ENCODE results near the gene SUPT7L. TPM values are rescaled to one million over a fixed set of nuclear protein-coding genes. Genes with fewer than 3 reads are reported as not detected.

Gene SUPT7L
- total and polyA plus RNA-seq, 4 donors: 22.0 to 40.0 (median 26.7) TPM

- no peak overlapping the region for H3K27ac ChIP-seq (ENCODE audit: low read depth in 1 of 2, low read length in 1 of 2)
- no peaks in the 10 kb centered on the region for H3K9me3 ChIP-seq (ENCODE audit: control insufficient read depth in 4 of 4, insufficient read depth in 3 of 4, low read length in 3 of 4)
- no peak overlapping the region for H3K9ac ChIP-seq (ENCODE audit: insufficient read depth in 1 of 2, low read length in 2 of 2)
- ATAC-seq (ENCODE audit: insufficient read depth, low FRiP score) (no peak), DNase-seq (no peak)
- 77 to 87% methylated on average over 1 of the region's 1 CpG for WGBS, 2 donors
- H3K4me3 ChIP-seq: no peak overlapping the region
- H3K4me1 ChIP-seq (ENCODE audit: control insufficient read depth in 5 of 5, insufficient read depth in 5 of 5, low read length in 5 of 5): peaks cover 0 to 6% (median 0%) of the 10 kb centered on the region in 5 donors
- no peaks in the 10 kb centered on the region for H3K27me3 ChIP-seq (ENCODE audit: control insufficient read depth in 3 of 3, insufficient read depth in 3 of 3, low read length in 2 of 3)
- TF ChIP-seq CTCF (IDR thresholded peaks at IDR 0.05; ENCODE audit: control extremely low read depth, extremely low read depth): no peak
- peaks cover 4 to 23% (median 11%) of the 10 kb centered on the region in 4 donors for H3K36me3 ChIP-seq (ENCODE audit: control insufficient read depth in 4 of 4, insufficient read depth in 4 of 4, low read length in 4 of 4)
These were observed 34.2 kb upstream of the SUPT7L start for GRCh38 chr2:27697660-27698059.

- Histone ChIP-seq H3K9me3 (ENCODE audit: control insufficient read depth in 4 of 4, insufficient read depth in 3 of 4, low read length in 3 of 4) (no peaks in the 10 kb centered on the region), H3K4me1 (ENCODE audit: control insufficient read depth in 5 of 5, insufficient read depth in 5 of 5, low read length in 5 of 5) (no peaks in the 10 kb centered on the region)
- no peak for ATAC-seq (ENCODE audit: insufficient read depth, low FRiP score)
These were observed 26.6 kb upstream of the SUPT7L start for GRCh38 chr2:27690052-27690451.

GRCh38 chr2:27689424-27689823, 26.0 kb upstream of the SUPT7L start:
- no peaks in the 10 kb centered on the region for H3K4me1 ChIP-seq (ENCODE audit: control insufficient read depth in 5 of 5, insufficient read depth in 5 of 5, low read length in 5 of 5)
- no peak overlapping the region for H3K27ac ChIP-seq (ENCODE audit: low read depth in 1 of 2, low read length in 1 of 2)
- 76 to 92% methylated on average over 2 of the region's 2 CpGs for WGBS, 2 donors
- no peaks in the 10 kb centered on the region for H3K27me3 ChIP-seq (ENCODE audit: control insufficient read depth in 3 of 3, insufficient read depth in 3 of 3, low read length in 2 of 3)
- DNase-seq (no peak), ATAC-seq (ENCODE audit: insufficient read depth, low FRiP score) (no peak)
- no peak for TF ChIP-seq CTCF (IDR thresholded peaks at IDR 0.05; ENCODE audit: control extremely low read depth, extremely low read depth)
- H3K4me3 ChIP-seq: no peak overlapping the region
- no peak overlapping the region for H3K9ac ChIP-seq (ENCODE audit: insufficient read depth in 1 of 2, low read length in 2 of 2)
- H3K9me3 ChIP-seq (ENCODE audit: control insufficient read depth in 4 of 4, insufficient read depth in 3 of 4, low read length in 3 of 4): no peaks in the 10 kb centered on the region
- peaks cover 5 to 24% (median 16%) of the 10 kb centered on the region in 4 donors for H3K36me3 ChIP-seq (ENCODE audit: control insufficient read depth in 4 of 4, insufficient read depth in 4 of 4, low read length in 4 of 4)

More at GRCh38 chr2:27690052-27690451, 26.6 kb upstream of the SUPT7L start:
- Histone ChIP-seq H3K27me3 (ENCODE audit: control insufficient read depth in 3 of 3, insufficient read depth in 3 of 3, low read length in 2 of 3) (no peaks in the 10 kb centered on the region), H3K27ac (ENCODE audit: low read depth in 1 of 2, low read length in 1 of 2) (no peak overlapping the region), H3K9ac (ENCODE audit: insufficient read depth in 1 of 2, low read length in 2 of 2) (no peak overlapping the region), H3K4me3 (no peak overlapping the region), H3K36me3 (ENCODE audit: control insufficient read depth in 4 of 4, insufficient read depth in 4 of 4, low read length in 4 of 4) (peaks cover 5 to 22% (median 15%) of the 10 kb centered on the region in 4 donors)
- TF ChIP-seq CTCF (IDR thresholded peaks at IDR 0.05; ENCODE audit: control extremely low read depth, extremely low read depth): no peak
- DNase-seq: no peak

- Histone ChIP-seq H3K27ac (ENCODE audit: low read depth in 1 of 2, low read length in 1 of 2) (no peak overlapping the region), H3K9me3 (ENCODE audit: control insufficient read depth in 4 of 4, insufficient read depth in 3 of 4, low read length in 3 of 4) (no peaks in the 10 kb centered on the region), H3K36me3 (ENCODE audit: control insufficient read depth in 4 of 4, insufficient read depth in 4 of 4, low read length in 4 of 4) (peaks cover 12 to 29% (median 15%) of the 10 kb centered on the region in 4 donors), H3K27me3 (ENCODE audit: control insufficient read depth in 3 of 3, insufficient read depth in 3 of 3, low read length in 2 of 3) (no peaks in the 10 kb centered on the region), H3K4me1 (ENCODE audit: control insufficient read depth in 5 of 5, insufficient read depth in 5 of 5, low read length in 5 of 5) (peaks cover 0 to 2% (median 0%) of the 10 kb centered on the region in 5 donors), H3K9ac (ENCODE audit: insufficient read depth in 1 of 2, low read length in 2 of 2) (no peak overlapping the region), H3K4me3 (no peak overlapping the region)
- no peak for ATAC-seq (ENCODE audit: insufficient read depth, low FRiP score)
- no peak for DNase-seq
- no peak for TF ChIP-seq CTCF (IDR thresholded peaks at IDR 0.05; ENCODE audit: control extremely low read depth, extremely low read depth)
- WGBS, 2 donors: 96 to 98% methylated on average over 1 of the region's 1 CpG
These were observed 23.8 kb upstream of the SUPT7L start for GRCh38 chr2:27687232-27687631.

All from lung (tissue), 12 donors.